ENCODE data around the gene BBS9. TPM values are rescaled to one million over a fixed set of nuclear protein-coding genes. Genes with fewer than 3 reads are reported as not detected.

BBS9 gene
- total RNA-seq, 1 experiment from 2014 or later = 5.1 TPM

- BruUV-seq (replicated peaks) = no TSS peak
- DNase-seq (ENCODE audit: unreplicated experiment) = no peak
- no peak overlapping the region for H3K4me3 Mint-ChIP-seq (ENCODE audit: unreplicated experiment)
- peaks cover 5% of the 10 kb centered on the region for H3K36me3 Mint-ChIP-seq (ENCODE audit: insufficient read depth, unreplicated experiment)
- no peaks in the 10 kb centered on the region for H3K4me1 Mint-ChIP-seq (ENCODE audit: insufficient read depth, unreplicated experiment)
- ChIA-PET CTCF (no interaction called here), POLR2A (no interaction called here)
- H3K27ac Mint-ChIP-seq (ENCODE audit: low read depth, unreplicated experiment) = no peak overlapping the region
- H3K9me3 Mint-ChIP-seq (ENCODE audit: unreplicated experiment) = no peaks in the 10 kb centered on the region
- intact Hi-C loops (cut with micrococcal nuclease) = no loop called here
- no peaks in the 10 kb centered on the region for H3K27me3 Mint-ChIP-seq (ENCODE audit: insufficient read depth, unreplicated experiment)
- no peak for TF ChIP-seq CTCF (IDR thresholded peaks at IDR 0.05; ENCODE audit: unreplicated experiment)
These were observed 41.5 kb upstream of the BBS9 start for GRCh38 chr7:33087858-33088257.

DNA sequence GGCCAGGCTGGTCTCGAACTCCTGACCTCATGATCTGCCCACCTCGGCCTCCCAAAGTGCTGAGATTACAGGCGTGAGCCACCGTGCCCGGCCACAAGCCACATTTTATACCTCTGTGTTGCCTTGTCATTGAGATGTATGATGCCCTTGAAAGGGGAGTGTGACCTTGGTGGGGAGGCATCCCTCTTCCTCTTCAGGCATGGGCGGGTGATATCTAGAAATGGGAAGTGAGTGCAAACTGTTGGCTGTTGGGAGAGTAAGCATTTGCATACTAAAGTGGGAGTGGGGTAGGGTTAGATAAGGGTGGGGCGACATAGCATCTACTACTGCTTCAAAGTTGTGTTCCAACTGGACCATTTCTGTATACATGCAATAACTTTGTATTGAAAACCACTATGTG is 40.2 kb upstream of the BBS9 start:
- no peak for DNase-seq (ENCODE audit: unreplicated experiment)
- no peak for TF ChIP-seq CTCF (IDR thresholded peaks at IDR 0.05; ENCODE audit: unreplicated experiment)
- H3K27ac Mint-ChIP-seq (ENCODE audit: low read depth, unreplicated experiment) = no peak overlapping the region
- peaks cover 6% of the 10 kb centered on the region for H3K36me3 Mint-ChIP-seq (ENCODE audit: insufficient read depth, unreplicated experiment)
- CTCF ChIA-PET = no interaction called here
- BruUV-seq (replicated peaks) = no TSS peak
- H3K4me3 Mint-ChIP-seq (ENCODE audit: unreplicated experiment) = no peak overlapping the region
- POLR2A ChIA-PET = no interaction called here
- H3K27me3 Mint-ChIP-seq (ENCODE audit: insufficient read depth, unreplicated experiment) = no peaks in the 10 kb centered on the region
- H3K9me3 Mint-ChIP-seq (ENCODE audit: unreplicated experiment) = no peaks in the 10 kb centered on the region
- intact Hi-C loops (cut with micrococcal nuclease) = no loop called here
- H3K4me1 Mint-ChIP-seq (ENCODE audit: insufficient read depth, unreplicated experiment) = no peaks in the 10 kb centered on the region

DNA sequence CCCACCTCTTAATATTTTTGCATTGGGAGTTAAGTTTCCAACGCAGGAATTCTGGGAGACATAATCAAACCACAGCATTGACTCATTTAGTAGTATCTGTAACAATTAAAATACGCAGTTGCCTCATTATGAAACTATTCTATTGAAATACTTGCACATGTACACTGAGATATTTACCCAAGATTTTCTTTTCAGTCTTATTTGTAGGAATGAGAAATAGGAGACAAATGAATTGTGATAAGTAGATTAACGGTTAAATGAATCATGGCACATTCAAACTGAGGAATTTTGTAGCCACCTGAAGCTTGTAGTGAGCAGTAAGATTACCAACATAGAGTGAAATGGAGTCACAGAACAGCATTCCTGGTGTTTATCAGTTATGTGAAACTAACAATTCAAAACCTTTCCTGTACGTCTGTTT is 38.2 kb upstream of the BBS9 start:
- POLR2A ChIA-PET = interaction anchor here (1.2 kb wide), 1 partner anchor 28 kb away, joined by 3 read pairs; no protein-coding TSS in a partner anchor
- Mint-ChIP-seq H3K36me3 (ENCODE audit: insufficient read depth, unreplicated experiment) (peaks cover 25% of the 10 kb centered on the region), H3K4me1 (ENCODE audit: insufficient read depth, unreplicated experiment) (no peaks in the 10 kb centered on the region), H3K4me3 (ENCODE audit: unreplicated experiment) (no peak overlapping the region), H3K27ac (ENCODE audit: low read depth, unreplicated experiment) (no peak overlapping the region), H3K9me3 (ENCODE audit: unreplicated experiment) (no peaks in the 10 kb centered on the region), H3K27me3 (ENCODE audit: insufficient read depth, unreplicated experiment) (no peaks in the 10 kb centered on the region)
- CTCF ChIA-PET = no interaction called here
- no TSS peak for BruUV-seq (replicated peaks)
- peak; percentile 5 for DNase-seq (ENCODE audit: unreplicated experiment)
- intact Hi-C loops (cut with micrococcal nuclease) = no loop called here
- TF ChIP-seq CTCF (IDR thresholded peaks at IDR 0.05; ENCODE audit: unreplicated experiment) = no peak

DNA sequence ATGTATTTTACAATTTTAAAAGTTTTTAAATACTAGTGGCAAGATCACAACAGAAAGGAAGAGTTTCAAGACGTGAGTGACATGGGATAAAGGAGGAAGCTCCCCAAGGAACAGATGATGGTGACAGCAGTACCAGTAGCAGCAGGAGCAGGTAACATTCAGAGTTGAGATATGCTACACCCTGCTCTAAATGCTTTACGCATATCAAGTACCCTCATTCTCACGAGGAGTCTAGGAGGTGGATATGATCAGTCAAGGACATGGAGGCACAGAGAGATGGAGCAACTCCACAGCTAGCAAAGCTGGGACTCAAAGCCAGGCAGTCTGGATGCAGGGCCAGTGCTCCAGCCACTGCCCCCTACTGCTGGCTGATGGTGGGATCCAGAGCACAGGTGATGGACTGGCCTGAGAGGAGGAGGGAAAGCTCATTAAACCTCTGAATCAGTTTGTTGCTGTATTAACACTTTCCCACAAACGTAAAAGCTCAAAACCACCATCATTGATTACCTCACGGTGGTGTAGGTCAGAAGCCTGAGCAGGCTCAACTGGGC is 37.6 kb upstream of the BBS9 start:
- Mint-ChIP-seq H3K9me3 (ENCODE audit: unreplicated experiment) (no peaks in the 10 kb centered on the region), H3K27me3 (ENCODE audit: insufficient read depth, unreplicated experiment) (no peaks in the 10 kb centered on the region), H3K36me3 (ENCODE audit: insufficient read depth, unreplicated experiment) (peaks cover 31% of the 10 kb centered on the region), H3K4me3 (ENCODE audit: unreplicated experiment) (no peak overlapping the region), H3K4me1 (ENCODE audit: insufficient read depth, unreplicated experiment) (no peaks in the 10 kb centered on the region), H3K27ac (ENCODE audit: low read depth, unreplicated experiment) (no peak overlapping the region)
- intact Hi-C loops (cut with micrococcal nuclease) = no loop called here
- BruUV-seq (replicated peaks) = no TSS peak
- no peak for DNase-seq (ENCODE audit: unreplicated experiment)
- ChIA-PET POLR2A (interaction anchor here (0.9 to 1.2 kb wide), 2 partner anchors 28 to 30 kb away, joined by 3 read pairs; no protein-coding TSS in a partner anchor), CTCF (interaction anchor here (0.6 to 1.2 kb wide), 2 partner anchors 15 to 1012 kb away, joined by 3 to 5 read pairs; no protein-coding TSS in a partner anchor)
- TF ChIP-seq CTCF (IDR thresholded peaks at IDR 0.05; ENCODE audit: unreplicated experiment) = no peak

All from MCF 10A (cell line).